ENCODE results near the gene HOXB4.

HOXB4 gene

DNA sequence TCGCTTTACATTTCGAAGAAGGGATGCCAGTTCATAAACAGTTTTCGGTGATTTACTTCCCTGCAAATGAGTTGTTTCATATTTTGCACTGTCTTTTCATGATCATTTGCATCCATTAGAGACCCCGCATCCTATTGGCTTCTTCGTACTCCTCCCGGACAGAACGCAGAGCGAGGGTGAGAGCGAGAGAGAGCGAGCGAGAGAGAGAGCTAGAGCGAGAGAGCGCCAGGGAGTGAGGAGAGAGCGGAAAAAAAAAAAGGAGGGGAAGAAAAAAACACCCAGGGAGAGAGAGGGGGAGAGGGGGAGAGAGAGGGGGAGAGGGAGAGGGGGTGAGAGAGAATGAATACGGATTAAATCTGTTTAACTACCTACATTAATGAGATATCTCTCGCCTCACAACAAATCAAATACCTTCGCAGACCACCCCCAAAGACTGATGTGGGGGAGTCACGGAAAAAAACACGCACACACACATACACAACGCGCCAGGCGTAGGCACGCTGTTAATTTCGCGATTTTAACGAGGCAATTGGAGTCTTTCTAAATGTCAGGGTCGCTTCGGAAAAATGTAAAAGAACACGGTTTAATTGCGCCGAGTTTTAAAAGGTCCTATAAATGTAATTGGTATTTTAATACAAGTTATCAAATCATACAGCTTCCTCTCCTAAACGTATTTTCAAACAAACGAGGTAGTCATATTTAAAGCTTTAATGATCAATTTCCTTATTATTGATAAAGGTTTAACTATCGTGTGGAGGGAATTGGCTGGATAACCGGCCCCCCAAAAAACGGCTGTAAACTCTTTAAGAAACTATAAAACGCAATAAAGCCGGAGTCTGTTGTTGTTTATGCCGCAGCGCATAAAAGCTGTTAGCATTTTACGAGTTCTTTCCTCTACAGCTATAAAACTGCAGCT lies 37.2 kb upstream of the HOXB4 start, which contains the start of gene HOXB8:
Gene HOXB8 (minus strand): TSS at position 246 of the 916 bp plus-strand sequence. CDS start 588 bp downstream, outside the sequence.
- peak; percentile 48 for DNase-seq

DNA sequence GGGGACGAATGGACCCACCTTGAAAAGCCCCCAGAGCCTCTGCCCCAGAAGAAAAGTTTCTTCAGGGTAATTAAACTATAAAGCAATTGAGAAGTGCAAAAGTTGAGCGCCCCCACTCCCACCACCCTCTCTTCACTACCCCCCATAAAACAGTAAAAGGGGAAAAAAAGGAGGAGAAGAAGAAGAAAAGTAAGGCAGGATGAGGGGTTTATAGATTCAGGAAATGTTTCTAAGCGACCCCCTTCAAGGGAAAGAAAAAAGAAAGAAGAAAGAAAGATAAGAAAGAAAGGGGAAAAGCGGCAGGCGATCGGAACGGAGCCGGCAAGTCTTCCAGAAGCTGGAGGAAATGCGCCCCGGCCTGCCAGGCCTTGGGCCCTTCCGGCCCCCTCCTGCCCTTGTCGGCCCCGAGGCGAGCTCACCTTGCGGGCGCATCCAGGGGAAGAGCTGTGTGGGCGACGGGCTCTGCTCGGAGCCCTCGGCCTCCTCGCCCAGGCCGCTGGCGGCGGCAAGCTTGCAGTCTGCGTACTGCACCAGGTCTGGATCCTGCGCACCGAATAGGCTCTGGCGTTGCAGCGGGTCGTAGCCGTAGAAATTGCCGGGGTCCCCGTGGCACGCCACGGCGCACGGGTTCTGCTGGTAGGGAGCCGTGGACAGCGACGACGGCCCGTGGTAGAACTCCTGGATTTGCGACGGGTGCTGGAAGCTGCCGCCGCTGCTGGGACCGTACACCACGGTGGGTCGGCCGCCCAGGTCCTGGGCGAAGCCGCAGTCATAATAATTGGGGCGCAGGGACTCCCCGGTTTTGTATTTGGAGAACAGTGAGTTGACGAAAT lies 35.9 kb upstream of the HOXB4 start:
- DNase-seq = peak; percentile 43

DNA sequence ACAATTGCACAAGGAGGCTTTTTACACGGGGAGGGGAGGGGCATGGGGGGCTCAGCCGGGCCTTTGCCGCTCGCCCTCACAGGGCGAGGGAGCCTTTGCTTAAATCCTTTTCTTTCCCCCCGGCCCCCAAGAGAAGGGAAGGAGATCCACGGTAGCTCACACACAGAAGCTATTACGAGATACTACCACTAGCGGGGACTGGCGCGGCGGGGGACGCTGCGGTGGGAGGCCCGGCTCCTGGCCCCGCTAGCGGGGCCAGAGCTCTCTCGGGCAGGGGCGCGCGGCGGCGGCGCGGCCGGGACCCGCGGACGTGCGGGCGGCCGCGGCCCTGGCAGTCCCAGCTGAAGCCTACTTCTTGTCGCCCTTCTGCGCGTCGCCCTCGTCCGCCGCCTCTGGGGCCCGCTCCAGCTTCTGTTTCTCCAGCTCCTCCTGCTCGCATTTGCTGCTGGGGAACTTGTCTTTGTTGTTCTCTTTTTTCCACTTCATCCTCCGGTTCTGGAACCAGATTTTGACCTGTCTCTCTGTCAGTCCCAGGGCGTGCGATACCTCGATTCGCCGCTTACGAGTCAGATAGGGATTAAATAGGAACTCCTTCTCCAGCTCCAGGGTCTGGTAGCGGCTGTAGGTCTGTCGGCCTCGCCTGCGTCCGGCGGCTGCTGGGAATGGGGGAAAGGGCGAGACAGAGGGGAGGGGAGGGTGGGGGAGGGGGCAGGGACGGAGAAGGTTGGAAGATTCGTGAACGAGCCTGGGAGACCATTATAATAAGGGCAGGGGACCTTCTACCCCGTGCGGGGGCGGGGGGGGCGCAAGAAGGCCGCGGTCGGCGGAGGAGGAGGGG lies 34.9 kb upstream of the HOXB4 start:
- DNase-seq = peak; percentile 71

DNA sequence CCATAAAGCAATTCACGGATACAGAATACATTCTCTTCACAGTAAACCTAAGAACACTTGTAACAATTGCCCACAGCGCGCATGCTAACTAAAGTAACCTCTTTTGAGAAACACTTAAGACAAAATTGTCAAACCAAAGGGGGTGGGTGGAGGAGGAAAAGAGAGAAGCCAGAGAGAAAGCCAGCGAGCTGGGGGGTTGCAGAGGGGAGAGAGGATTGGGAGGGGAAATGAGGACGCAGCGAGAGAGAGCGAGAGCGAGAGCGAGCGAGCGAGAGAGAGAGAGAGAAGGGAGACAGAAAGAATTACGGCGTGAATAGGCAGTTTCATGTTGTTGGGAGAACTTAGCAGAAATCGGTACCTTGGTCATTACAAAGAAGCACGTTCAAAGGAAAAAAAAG lies 34.3 kb upstream of the HOXB4 start:
- peak; percentile 75 for DNase-seq

DNA sequence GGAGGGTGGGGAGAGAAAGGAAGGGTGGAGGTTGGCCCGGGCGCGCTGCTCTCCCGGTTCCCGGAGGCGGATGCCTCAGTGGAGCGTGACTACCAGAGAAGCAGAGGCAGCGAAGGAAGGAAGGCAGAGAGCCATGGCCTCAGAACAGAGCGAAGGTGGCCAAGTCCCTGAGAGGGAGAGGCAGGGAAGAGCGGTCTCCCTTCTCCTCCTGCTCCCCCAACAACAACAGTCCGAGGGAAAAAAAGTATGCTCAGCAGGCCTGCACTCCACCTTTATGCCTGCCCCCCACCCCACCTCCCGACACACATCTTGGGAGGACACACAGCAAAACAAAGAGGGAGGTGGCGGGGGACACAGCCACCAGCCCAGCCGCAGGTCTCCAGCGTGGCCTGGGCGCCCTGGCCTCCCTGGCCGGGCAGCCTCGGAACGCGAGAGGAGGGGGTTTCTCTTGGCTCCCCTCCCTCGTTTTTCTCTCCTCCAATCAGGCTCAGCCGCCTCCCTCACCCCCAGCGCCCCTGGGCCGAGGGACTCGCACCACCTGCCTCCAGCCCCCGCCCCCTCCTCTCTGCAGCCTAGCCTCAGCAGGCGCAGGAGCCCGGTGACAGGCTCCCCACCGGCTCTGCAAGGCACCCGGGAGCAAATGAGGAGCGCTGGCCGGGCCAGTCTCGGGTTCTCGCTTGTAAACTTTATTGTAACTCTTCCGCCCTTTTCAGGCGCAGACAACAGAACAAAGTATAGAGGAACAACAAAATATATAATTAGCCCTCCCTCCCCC lies 33.7 kb upstream of the HOXB4 start:
- DNase-seq = no peak

DNA sequence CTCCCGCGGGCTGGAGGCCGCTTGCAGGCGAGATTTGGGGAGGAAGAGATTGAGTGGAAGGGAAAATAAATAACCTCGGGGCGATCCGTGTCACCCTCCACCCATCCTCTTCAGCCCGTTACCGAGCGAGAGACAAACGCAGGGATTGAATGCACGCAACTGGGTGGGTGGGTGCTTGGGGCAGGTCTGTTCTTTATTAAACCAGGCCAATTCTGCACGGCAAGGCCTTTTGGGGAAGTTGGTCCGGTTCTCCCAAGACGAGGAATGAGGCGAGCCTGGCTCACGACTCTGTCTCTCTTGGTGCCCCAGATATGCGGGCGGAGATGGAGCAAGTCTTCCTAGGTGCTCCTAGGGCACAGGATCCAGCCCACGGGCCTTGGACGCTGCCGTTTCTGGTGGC lies 33.1 kb upstream of the HOXB4 start:
- peak; percentile 52 for DNase-seq

DNA sequence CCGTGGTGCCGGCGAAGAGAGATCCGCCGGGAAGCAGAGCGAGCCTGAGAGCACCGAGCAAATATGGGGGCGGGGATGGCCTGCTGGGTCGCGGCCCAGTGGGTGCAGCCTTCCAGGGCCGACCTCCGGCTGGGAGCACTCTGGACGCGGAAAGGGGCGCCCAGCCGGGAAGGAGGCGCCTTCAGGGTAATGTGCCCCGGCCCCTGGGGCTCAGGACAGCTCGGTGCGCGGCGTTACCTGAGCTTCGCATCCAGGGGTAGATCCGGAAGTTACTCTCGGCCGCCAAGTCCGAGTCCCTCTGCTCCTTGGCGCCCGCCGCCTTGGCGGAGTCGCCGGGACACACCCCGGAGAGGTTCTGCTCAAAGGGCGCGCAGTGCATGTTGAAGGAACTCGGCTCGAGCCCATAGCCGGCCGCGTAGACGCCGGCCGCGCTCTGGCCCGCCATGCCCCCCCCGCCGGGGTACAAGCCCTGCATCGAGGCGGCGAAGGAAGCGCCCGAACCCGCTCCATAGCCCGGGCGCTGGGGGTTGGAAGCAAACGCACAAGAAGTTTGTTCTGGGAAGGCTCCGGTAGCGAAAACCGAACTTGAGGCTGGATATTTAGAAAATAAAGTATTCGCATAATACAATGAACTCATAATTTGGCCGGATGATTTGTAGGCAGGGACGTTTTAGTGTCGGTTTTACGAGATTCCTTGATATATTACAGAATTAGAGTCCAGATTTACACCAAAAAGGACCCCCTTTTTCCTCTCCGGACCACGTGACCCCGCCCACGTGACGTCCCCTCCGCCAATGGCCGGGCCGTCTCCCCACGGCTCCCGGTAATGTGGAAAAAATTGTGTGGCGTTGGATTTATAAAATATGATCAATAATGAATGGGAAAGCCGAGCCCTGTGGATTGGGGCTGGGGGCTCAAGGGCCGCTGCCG lies 32.4 kb upstream of the HOXB4 start, which contains the start of gene HOXB7:
Gene HOXB7 (minus strand): TSS at position 736 of the 930 bp plus-strand sequence. CDS start 99 bp downstream, at position 637.
- DNase-seq = peak; percentile 75

DNA sequence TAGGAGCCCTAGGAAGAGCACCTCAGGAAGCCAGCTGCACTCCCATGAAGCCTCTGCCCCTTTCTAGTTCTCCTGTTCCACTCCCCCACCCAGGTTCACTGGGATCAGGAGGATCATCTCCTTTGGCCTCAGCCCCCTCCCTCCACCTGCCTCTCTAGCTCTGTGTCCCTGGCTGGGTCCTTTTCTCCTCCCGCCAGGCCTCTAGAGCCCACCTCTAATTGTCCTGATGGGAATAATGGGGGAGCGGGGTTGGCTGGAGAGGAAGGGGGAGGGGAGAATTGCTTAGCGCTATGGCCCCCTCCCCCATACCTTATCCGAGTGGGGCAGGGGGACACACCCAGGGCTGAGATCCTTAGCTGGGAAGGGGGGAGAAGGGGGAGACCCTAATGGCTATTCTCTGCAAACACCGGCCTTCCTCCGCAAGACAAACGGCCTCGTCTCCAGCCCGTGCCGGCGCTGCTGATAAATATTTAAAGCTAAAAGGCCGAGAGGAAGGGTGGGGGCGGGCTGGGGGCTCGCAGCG lies 31.7 kb upstream of the HOXB4 start:
- DNase-seq = no peak

DNA sequence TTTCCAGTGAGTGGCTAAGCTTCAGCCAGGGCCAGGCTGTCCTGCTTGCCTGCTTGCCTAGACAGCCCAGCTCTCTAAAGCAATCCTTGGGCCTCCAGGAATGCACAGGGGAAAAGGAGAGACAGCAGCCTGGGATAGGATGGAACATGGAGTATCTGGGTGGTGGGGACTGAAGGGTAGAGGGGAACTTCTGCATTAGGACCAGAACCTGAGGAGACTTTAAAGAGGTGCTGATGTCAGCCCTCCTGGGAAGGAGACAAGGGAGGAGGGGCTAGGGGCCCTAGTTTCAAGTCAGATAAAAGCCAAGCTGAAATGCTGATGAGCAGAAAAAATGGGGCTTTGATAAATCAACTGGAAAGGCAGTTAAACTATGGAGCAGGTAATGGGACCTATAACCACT lies 30.9 kb upstream of the HOXB4 start:
- no peak for DNase-seq

DNA sequence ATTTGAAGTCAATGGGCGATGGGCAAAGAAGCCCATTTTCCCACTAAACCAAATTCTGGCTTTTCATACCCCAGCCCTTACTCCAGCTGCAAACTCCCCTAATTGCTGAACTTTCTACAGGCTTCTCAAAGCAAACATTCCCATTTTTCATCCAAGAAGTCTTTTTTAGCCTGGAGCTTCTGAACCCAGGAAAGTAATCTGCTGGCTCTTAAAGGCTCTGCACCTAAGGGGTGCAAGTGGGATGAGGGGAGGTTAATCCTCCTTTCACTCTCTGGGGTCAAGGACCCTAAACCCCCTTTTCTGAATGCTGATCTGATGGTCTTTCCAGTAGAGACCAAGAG lies 30.3 kb upstream of the HOXB4 start:
- no peak for DNase-seq

DNA sequence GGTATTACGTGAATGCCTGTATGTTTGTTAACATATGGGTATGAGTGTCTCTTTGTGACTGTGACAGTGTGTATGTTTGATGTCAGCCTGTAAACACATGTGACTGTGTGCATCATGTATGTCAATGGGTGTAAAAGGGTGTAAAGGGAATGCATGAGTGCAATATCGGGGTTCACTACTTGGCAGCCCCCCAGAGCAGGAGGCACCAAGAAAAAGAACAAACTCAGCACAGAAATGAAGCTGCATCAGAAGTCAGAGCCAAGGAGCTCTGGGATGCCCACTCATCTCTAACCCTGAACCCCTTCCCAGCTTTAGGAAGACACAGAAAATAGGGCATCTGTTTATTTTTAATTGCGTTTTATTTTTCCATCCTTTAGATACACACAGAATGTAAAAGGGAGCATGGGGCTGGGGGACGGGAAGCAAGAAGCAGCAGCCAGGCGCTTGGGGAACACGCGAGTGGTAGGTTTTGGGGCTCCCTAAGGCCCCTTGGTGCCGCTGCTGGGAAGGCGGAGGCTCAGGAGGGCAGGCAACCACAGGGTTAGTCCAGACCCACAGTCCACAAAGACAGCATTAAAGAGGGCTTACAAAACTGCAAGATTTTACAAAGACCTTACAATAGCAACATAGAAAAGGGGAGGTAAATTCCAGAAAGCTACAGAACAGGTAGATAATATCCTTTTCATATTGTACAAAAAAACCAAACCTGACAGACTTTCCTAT lies 28.9 kb upstream of the HOXB4 start:
- DNase-seq = no peak

DNA sequence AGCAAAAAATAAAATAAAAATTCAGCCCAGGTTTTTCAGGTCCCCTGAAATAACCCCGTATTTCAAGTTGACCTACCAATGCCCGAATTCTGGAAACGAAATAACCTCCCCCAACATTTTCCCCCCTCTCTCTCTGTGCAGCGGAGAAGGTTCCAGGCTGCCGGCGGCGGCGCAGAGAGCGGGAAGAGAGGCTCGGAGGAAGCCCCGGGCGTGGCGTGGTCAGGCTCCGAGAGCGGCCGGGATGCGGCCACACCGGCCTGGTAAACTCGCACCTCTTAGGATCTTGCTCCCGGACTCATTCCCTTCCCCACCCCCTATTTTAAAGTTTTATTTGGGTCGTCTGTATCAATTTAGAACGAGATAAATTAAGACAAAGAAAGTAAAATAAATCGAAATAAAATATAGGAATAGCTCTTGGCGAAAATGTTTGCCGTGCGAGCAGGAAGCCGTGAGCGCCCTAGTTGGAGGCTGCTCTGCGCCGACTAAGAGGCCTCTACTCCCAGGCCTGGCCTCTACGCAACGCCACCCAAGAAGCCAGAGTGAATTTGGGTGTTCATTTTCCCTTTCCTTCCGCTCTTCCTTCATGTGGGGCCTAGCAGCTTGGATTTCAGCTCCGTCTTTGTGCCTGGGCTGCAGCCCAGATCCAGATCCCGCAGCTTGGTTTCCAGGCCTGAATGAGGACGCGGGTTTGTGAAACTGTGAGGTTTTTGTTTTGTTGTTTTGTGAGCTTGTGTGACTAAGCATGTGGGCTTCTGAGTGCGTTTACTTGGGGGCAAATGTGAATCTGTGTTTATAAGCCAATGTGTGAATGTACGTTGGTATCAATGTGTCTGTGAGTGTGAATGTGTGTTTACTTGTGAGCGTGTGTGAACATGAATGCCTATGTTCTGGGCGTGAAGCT lies 28.1 kb upstream of the HOXB4 start:
- DNase-seq = no peak

DNA sequence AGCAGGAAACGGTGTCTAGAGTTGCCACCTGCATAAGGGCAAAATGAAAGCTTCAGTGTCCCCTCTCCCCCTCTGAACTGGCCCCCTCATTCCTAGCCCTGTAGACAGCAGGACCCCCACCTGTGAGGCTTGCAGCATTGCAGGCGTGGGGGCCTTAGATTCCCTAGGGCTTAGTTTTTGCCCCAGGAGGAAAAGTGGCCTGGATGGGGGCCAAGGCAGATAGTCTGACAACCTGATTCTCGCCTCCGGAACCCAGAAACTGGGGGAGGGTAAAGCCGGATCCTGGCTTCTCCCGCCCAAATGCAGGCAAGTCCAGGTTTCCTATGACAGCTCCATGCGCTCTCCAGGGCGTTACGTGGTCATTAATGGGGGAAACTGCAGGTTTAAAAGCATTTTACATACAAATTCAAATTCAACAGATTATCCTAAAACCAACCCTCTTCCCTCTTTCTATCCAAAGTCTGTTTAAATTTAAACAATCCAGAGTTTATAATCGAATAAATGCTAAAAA lies 27.3 kb upstream of the HOXB4 start:
- DNase-seq = no peak

DNA sequence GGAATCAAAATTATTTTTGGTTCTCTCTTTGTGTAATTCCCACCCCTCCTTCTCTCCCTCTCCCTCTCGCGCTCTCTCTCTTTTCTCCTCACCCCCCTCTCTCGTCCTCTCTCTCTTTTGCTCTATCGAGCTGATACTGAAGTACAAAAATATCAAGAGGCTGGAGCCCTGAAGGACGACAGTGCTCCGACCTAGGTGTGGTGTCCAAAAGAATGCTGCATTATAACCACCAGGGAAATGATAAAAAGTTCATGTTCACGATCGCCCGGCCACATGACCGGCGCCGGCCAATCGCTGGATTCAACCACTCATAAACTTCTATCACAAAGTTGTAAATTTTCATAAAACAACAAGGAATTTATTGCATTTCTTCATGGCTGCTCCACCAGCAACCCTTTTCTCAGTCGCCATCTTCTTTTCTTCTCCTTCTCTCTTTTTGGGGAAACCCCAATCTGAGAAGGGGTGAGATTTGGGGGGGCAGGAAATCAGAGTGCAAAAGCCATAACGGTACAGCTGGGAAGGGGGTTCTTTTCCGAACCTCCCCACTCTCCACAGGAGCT lies 26.7 kb upstream of the HOXB4 start, which contains the start of gene HOXB6:
Gene HOXB6 (minus strand): TSS at position 217 of the 560 bp plus-strand sequence. CDS start 6,836 bp downstream, outside the sequence.
- DNase-seq = no peak

DNA sequence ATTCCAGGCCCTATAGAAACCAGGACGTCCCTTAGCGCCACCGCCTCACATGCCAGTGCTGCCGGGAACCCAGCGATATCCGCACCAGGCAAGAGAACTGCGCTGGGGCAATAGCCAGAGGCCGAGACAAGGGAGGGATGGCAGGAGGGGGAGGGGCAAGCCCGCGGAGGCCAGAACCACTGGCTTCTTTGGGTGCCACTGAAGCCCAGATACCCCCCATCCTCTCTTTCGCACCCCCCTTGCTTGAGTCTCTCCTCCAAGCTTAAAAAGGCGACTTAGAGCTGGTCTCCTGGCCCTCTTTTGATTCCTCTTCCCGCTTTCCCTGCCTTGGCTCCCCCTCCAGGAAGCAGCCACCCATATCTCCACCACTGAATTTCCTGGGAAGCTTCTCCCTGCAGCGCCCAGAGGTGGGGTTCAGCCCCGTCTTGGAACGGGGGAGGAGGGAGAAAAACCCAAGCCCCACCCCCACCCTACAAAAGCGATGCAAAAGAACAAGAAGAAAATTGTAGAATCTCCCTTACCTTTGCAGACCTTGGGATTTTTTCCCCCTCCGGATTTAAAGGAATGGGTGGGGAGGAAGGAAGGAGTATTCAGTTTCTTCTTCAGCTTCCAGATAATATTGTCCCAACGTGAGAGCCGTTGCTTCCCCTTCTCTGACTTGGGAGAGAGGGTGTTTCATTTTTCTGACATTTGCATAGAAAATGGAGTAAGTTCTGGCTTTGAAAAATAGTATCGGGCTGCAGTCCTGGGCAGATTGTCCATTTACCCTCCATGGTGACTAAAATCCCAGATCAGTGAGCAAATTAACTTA lies 26.0 kb upstream of the HOXB4 start:
- no peak for DNase-seq

DNA sequence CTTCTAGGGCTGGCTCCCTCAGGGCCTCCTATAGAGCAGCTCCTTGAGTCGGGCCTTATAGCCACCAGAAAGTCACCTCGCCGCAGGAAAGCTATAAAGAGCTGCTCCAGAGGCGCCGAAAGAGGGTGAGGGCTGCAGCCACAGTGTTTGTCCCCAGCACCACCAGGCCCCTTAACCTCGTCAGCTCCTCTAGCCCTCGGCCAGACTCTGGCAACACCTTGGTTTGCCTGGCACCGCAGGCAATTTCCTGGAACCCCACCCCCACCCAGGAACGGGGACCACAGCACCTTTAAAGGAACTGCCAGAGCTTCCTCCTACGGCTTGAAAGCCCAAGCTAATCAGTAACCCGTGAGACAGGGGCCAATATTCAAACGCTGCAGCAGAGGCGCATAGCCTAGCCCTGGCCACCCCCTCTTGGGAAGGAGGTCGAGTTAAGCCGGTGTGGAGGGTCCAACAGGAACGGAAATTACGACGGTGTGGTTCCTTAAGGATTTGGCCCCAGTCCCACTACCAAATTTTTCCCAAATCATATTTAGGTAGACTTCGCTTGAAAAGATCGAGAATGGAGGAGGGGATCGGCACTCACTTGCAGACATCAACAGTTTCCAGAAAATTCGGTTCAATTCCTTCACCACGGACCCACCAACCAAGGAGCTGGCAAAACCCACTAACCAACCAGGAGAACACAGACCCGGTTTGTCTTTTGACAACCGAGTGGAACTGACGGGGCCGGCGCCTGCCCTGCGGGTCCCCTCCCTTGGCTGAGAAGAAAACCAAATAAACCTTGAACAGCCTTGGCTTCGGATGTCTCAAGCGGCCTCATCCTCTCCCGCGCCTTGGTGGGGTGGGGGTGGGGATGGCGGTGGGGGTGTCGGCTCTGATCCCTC lies 23.6 kb upstream of the HOXB4 start:
- no peak for DNase-seq
